ENCODE results near the gene SNTN.

DNA sequence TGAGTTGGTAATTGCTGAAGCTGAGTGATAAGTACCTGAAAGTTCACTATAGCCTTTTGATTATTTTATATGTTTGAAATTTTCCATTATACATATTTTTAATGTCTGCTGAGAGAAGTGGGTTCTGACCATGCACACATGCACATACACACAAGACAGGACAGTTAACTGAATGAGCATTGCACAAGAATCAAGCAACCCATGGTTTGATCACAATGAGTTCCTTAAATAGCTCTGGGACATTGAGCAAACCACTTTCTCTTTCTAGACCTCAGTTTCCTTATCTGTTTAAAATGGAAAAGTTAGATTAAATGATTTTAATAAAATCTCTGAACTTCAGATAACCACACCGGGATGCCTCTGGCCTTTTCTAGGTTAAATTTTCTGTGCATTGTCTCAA, 26.7 kb downstream of the SNTN start:
- no peak for TF ChIP-seq POLR2AphosphoS5 (IDR thresholded peaks at IDR 0.05)
- no peak for TF ChIP-seq POLR2A (IDR thresholded peaks at IDR 0.05)
- TF ChIP-seq, protein P1, sequence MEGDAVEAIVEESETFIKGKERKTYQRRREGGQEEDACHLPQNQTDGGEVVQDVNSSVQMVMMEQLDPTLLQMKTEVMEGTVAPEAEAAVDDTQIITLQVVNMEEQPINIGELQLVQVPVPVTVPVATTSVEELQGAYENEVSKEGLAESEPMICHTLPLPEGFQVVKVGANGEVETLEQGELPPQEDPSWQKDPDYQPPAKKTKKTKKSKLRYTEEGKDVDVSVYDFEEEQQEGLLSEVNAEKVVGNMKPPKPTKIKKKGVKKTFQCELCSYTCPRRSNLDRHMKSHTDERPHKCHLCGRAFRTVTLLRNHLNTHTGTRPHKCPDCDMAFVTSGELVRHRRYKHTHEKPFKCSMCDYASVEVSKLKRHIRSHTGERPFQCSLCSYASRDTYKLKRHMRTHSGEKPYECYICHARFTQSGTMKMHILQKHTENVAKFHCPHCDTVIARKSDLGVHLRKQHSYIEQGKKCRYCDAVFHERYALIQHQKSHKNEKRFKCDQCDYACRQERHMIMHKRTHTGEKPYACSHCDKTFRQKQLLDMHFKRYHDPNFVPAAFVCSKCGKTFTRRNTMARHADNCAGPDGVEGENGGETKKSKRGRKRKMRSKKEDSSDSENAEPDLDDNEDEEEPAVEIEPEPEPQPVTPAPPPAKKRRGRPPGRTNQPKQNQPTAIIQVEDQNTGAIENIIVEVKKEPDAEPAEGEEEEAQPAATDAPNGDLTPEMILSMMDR (IDR thresholded peaks at IDR 0.05) = no peak

All from breast epithelium (tissue), 3 donors.